ENCODE data around the gene DCBLD1.
A peak's percentile ranks its signal among the peaks of the same experiment; 100 is the strongest.

The DCBLD1 gene

GRCh38 chr6:117573006-117573680 lies 90.7 kb downstream of the DCBLD1 start:
- no peak overlapping the region for H3K4me3 ChIP-seq (replicated peaks in 1 of 2; ENCODE audit: low read depth in 2 of 2, low read length in 2 of 2)
- no peak for DNase-seq (ENCODE audit: low read depth in 2 of 2)
- TF ChIP-seq, protein P1, sequence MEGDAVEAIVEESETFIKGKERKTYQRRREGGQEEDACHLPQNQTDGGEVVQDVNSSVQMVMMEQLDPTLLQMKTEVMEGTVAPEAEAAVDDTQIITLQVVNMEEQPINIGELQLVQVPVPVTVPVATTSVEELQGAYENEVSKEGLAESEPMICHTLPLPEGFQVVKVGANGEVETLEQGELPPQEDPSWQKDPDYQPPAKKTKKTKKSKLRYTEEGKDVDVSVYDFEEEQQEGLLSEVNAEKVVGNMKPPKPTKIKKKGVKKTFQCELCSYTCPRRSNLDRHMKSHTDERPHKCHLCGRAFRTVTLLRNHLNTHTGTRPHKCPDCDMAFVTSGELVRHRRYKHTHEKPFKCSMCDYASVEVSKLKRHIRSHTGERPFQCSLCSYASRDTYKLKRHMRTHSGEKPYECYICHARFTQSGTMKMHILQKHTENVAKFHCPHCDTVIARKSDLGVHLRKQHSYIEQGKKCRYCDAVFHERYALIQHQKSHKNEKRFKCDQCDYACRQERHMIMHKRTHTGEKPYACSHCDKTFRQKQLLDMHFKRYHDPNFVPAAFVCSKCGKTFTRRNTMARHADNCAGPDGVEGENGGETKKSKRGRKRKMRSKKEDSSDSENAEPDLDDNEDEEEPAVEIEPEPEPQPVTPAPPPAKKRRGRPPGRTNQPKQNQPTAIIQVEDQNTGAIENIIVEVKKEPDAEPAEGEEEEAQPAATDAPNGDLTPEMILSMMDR (IDR thresholded peaks at IDR 0.05; ENCODE audit: low read depth, low read length), result no peak

DNA sequence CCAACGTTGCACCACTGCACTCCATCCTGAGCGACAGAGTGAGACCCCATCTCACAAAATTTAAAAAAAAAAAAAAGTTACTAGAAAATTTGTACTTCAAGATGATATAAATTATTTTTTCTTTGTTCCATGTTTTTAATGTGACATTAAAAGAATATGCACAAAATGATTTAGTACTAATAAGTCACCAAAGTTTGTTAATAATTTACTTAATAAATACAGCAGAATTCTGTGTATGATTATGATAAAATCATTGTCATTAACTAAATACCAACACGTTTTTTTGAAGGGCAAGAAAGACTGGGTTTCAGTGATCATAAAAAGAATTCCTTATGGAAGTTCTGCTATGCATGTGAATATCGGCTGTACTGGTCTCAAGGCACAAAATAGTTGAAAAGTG lies 91.7 kb downstream of the DCBLD1 start:
- no peak for DNase-seq (ENCODE audit: low read depth in 2 of 2)
- TF ChIP-seq, protein P1 (IDR thresholded peaks at IDR 0.05; ENCODE audit: low read depth, low read length), result no peak
- no peak overlapping the region for H3K4me3 ChIP-seq (replicated peaks in 1 of 2; ENCODE audit: low read depth in 2 of 2, low read length in 2 of 2)

GRCh38 chr6:117585647-117586046 lies 103.2 kb downstream of the DCBLD1 start:
- no peak for DNase-seq (ENCODE audit: low read depth in 2 of 2)
- TF ChIP-seq, protein P1 (IDR thresholded peaks at IDR 0.05; ENCODE audit: low read depth, low read length), result no peak
- H3K4me3 ChIP-seq (replicated peaks in 1 of 2; ENCODE audit: low read depth in 2 of 2, low read length in 2 of 2), result no peak overlapping the region

GRCh38 chr6:117590447-117590846 lies 108.0 kb downstream of the DCBLD1 start:
- DNase-seq (ENCODE audit: low read depth in 2 of 2), result no peak
- TF ChIP-seq, protein P1 (IDR thresholded peaks at IDR 0.05; ENCODE audit: low read depth, low read length), result no peak
- H3K4me3 ChIP-seq (replicated peaks in 1 of 2; ENCODE audit: low read depth in 2 of 2, low read length in 2 of 2), result no peak overlapping the region

- H3K4me3 ChIP-seq (replicated peaks in 1 of 2; ENCODE audit: low read depth in 2 of 2, low read length in 2 of 2), result no peak overlapping the region
- TF ChIP-seq, protein P1 (IDR thresholded peaks at IDR 0.05; ENCODE audit: low read depth, low read length), result no peak
- peak in 1 of 2 donors; percentile 25 for DNase-seq (ENCODE audit: low read depth in 2 of 2)
Observed at GRCh38 chr6:117591405-117591804, 108.9 kb downstream of the DCBLD1 start.

DNA sequence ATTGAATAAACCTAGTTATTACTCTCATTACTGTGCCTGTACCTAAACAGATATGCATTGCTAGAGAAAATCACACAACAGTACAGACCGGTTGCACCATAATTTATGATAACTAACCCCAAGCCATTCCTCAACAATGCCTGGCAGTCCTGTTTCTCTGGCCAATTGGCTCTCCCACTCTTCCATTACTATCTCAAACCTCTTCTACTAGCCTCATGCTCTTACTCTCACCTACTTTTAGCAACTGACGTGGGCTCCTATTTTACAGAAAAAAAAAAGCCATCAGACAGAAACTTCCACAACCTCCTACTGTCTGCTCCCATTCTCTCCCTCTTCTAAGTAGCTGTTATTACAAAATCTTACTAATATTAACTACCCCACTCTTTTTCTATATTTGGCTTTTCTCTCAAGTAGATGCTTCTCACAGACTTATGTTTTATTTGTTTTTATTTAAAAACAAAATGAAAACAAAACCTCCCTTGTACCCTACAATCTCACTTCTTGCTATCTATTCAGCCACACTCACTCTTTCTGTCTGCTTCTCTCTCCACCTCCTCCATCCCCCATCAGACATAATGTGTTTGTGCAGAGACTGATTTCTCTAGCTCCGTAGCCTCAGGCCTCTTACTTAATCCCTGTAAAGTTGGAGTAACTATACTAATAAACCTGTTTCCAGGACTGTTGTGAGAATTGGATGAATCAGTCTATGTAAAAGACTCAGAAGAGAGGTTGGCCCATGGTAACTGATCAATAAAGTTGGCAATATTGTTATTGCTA lies 110.7 kb downstream of the DCBLD1 start:
- TF ChIP-seq, protein P1 (IDR thresholded peaks at IDR 0.05; ENCODE audit: low read depth, low read length), result no peak
- no peak overlapping the region for H3K4me3 ChIP-seq (replicated peaks in 1 of 2; ENCODE audit: low read depth in 2 of 2, low read length in 2 of 2)
- no peak for DNase-seq (ENCODE audit: low read depth in 2 of 2)

Measured in cardiac fibroblast (primary cell).